K562 (cell line): Measurements from ENCODE around the gene KIAA0513. TPM values are rescaled to one million over a fixed set of nuclear protein-coding genes. Genes with fewer than 3 reads are reported as not detected.

Experiments
- BCOR ChIP-seq: fragments of 450-650 bp; IDR thresholded peaks from 2 replicates; pipeline ENCODE4 v1.6.1; 2016
- CEBPB ChIP-seq: fragments of 450-650 bp; IDR thresholded peaks from 2 replicates; pipeline ENCODE4 v1.6.1; 2016; ENCODE audit warnings: missing genetic modification characterization, missing compliant biosample characterization
- CTBP1 ChIP-seq: fragments of 450-650 bp; IDR thresholded peaks from 2 replicates; pipeline ENCODE4 v1.6.1; 2016; ENCODE audit warnings: borderline replicate concordance
- GATAD2A ChIP-seq: fragments of 450-650 bp; IDR thresholded peaks from 2 replicates; pipeline ENCODE4 v1.6.1; 2017
- HMGN3 ChIP-seq: IDR thresholded peaks from 2 replicates; pipeline ENCODE4 v1.6.1; 2011; ENCODE audit warnings: borderline replicate concordance, low read depth, mild to moderate bottlenecking, mixed read lengths, low read length; ENCODE audit not compliant: insufficient read length; ENCODE audit errors: extremely low read depth
- HNRNPH1 ChIP-seq: fragments of 200-400 bp; formaldehyde crosslinking; optimal IDR thresholded peaks from 2 replicates; pipeline ENCODE3; 2017; ENCODE audit warnings: low read depth, mild to moderate bottlenecking, low read length, moderate library complexity
- JUN ChIP-seq, 2 experiments: sonication (generic) in 1 of 2; formaldehyde crosslinking in 1 of 2; IDR thresholded peaks; 2 replicates each; pipeline versions ENCODE4 v1.6.1 to v1.8.0; 2012 to 2022; ENCODE audit warnings: borderline replicate concordance in 2 of 2, mild to moderate bottlenecking in 2 of 2, improper control_type of control experiment in 1 of 2, low read depth in 1 of 2, low read length in 1 of 2, missing genetic modification reagents in 1 of 2
- KAT7 ChIP-seq: sonication (generic); formaldehyde crosslinking; IDR thresholded peaks from 2 replicates; pipeline ENCODE4 v1.8.0; 2022; ENCODE audit warnings: missing genetic modification reagents, mild to moderate bottlenecking, borderline replicate concordance
- MCM5 ChIP-seq: fragments of 450-650 bp; IDR thresholded peaks from 2 replicates; pipeline ENCODE4 v1.6.1; 2016; ENCODE audit warnings: low read depth
- MYNN ChIP-seq, 2 experiments: sonication (generic); formaldehyde crosslinking in 1 of 2; IDR thresholded peaks; 2 replicates each; pipeline versions ENCODE4 v1.5.0 to v1.6.1; 2016 to 2020; ENCODE audit warnings: antibody characterized with exemption in 1 of 2, missing genetic modification reagents in 1 of 2
- NCOA1 ChIP-seq: fragments of 450-650 bp; IDR thresholded peaks from 2 replicates; pipeline ENCODE4 v1.6.1; 2016; ENCODE audit warnings: low read depth
- PTTG1 ChIP-seq: fragments of 450-650 bp; IDR thresholded peaks from 2 replicates; pipeline ENCODE4 v1.6.1; 2016; ENCODE audit warnings: low read depth, mild to moderate bottlenecking, missing genetic modification characterization, missing compliant biosample characterization
- RBM15 ChIP-seq: fragments of 200-400 bp; formaldehyde crosslinking; IDR thresholded peaks from 2 replicates; pipeline ENCODE4 v1.6.1; 2018; ENCODE audit warnings: mild to moderate bottlenecking, low read length, moderate library complexity; ENCODE audit not compliant: insufficient read depth
- SRF ChIP-seq, 2 experiments: fragments of 250-450, 450-650 bp in 1 of 2; sonication (Bioruptor Pico) in 1 of 2; sonication (generic) in 1 of 2; formaldehyde crosslinking; IDR thresholded peaks; 2 replicates each; pipeline versions ENCODE4 v1.5.0 to v1.5.1; 2020 to 2022; ENCODE audit warnings: mild to moderate bottlenecking in 1 of 2, missing genetic modification reagents in 1 of 2
- TCFL5 ChIP-seq: fragments of 250-450 bp; sonication (Bioruptor Pico); conservative IDR thresholded peaks from 2 replicates; pipeline ENCODE4 v1.6.1; 2021; ENCODE audit warnings: mild to moderate bottlenecking, moderate library complexity, matching md5 sums
- ZEB2 ChIP-seq: fragments of 450-650 bp; IDR thresholded peaks from 2 replicates; pipeline ENCODE4 v1.6.1; 2016
- ZNF561 ChIP-seq: fragments of 450-650 bp; formaldehyde crosslinking; conservative IDR thresholded peaks from 2 replicates; pipeline ENCODE4 v1.4.0; 2020; ENCODE audit warnings: mild to moderate bottlenecking, moderate library complexity
- ZNF717 ChIP-seq: fragments of 250-450 bp; sonication (Bioruptor Pico); IDR thresholded peaks from 2 replicates; pipeline ENCODE4 v1.5.0; 2021
- polyA plus RNA-seq, 8 experiments: library from polyadenylated mRNA; depleted of rRNA in 4 of 8; stranded (reverse) in 5 of 8; unstranded in 3 of 8; fragments of >200 nt; fragmentation: Nextera tagmentation in 2 of 8; fragmentation: Illumina TruSeq in 1 of 8; extraction: Ambion mirVana in 2 of 8; extraction: Trizol in 1 of 8; gene quantifications; 2 replicates each; pipeline versions ENCODE4 v1.2.1 to v1.2.3, GENCODE V29; 2011 to 2014; ENCODE audit warnings: inconsistent platforms in 1 of 8, missing spikeins in 1 of 8
- total RNA-seq, 7 experiments: library from RNA; depleted of rRNA in 6 of 7; stranded (reverse); fragments of >200 nt in 6 of 7; fragmentation: Illumina TruSeq in 2 of 7; extraction: Trizol in 2 of 7; gene quantifications; 2 replicates each; pipeline versions ENCODE4 v1.2.1 to v1.2.3, GENCODE V29; 2011 to 2021; ENCODE audit warnings: low replicate concordance in 1 of 7
- TF ChIP-seq, protein P1 (sequence below): fragments of 450-650 bp; IDR thresholded peaks from 2 replicates; pipeline ENCODE4 v1.6.1; 2017; ENCODE audit warnings: antibody characterized with exemption, mild to moderate bottlenecking
- TF ChIP-seq, protein P2 (sequence below): fragments of 250-450 bp; sonication (Bioruptor Pico); IDR thresholded peaks from 2 replicates; pipeline ENCODE4 v1.8.0; 2022; ENCODE audit warnings: moderate library complexity, mild to moderate bottlenecking, inconsistent platforms
- TF ChIP-seq, protein P3 (sequence below): IDR thresholded peaks from 3 replicates; pipeline ENCODE4 v1.6.1; 2011; ENCODE audit warnings: borderline replicate concordance, mild to moderate bottlenecking; ENCODE audit not compliant: insufficient read length, insufficient read depth

Gene KIAA0513
- total and polyA plus RNA-seq, 9 of the 15 experiments (the other 6 are each of a cell fraction or from before 2014, with no cell fraction given) = 0.18 to 13.7 (median 10.2) TPM

DNA sequence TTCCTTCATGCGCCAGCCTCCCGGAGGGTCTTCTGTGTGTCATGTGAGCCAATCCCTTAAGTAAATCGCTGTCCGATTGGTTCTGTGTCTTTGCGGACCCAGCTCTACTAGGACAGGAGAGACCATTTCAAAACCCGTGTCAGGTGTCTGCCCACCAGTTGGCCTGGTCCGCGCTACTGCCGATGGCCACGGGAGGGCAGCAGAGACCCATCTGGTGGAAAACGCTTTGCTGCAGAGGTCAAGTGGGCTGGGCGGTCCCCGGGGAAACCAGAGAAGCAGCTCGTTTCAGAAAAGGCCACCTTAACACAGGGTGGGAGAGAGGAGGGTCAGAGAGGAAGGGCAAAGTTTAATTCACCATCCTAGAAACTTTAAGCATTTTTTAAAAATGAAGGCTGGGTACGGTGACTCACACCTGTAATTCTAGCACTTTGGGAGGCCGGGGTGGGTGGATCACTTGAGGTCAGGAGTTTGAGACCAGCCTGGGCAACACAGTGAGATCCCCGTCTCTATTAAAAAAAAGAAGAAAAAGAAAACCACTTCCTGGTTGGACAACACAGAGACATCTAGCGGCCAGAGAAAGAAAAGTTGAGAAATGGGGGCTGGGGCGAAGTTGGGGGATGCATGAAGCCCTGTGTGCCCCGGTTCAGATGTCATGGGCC lies 87.4 kb downstream of the KIAA0513 start (continued):
- TF ChIP-seq, protein P1, sequence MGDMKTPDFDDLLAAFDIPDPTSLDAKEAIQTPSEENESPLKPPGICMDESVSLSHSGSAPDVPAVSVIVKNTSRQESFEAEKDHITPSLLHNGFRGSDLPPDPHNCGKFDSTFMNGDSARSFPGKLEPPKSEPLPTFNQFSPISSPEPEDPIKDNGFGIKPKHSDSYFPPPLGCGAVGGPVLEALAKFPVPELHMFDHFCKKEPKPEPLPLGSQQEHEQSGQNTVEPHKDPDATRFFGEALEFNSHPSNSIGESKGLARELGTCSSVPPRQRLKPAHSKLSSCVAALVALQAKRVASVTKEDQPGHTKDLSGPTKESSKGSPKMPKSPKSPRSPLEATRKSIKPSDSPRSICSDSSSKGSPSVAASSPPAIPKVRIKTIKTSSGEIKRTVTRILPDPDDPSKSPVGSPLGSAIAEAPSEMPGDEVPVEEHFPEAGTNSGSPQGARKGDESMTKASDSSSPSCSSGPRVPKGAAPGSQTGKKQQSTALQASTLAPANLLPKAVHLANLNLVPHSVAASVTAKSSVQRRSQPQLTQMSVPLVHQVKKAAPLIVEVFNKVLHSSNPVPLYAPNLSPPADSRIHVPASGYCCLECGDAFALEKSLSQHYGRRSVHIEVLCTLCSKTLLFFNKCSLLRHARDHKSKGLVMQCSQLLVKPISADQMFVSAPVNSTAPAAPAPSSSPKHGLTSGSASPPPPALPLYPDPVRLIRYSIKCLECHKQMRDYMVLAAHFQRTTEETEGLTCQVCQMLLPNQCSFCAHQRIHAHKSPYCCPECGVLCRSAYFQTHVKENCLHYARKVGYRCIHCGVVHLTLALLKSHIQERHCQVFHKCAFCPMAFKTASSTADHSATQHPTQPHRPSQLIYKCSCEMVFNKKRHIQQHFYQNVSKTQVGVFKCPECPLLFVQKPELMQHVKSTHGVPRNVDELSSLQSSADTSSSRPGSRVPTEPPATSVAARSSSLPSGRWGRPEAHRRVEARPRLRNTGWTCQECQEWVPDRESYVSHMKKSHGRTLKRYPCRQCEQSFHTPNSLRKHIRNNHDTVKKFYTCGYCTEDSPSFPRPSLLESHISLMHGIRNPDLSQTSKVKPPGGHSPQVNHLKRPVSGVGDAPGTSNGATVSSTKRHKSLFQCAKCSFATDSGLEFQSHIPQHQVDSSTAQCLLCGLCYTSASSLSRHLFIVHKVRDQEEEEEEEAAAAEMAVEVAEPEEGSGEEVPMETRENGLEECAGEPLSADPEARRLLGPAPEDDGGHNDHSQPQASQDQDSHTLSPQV = no peak
- TF ChIP-seq BCOR = peak; percentile 99
- TF ChIP-seq NCOA1 = no peak
- TF ChIP-seq MYNN (IDR thresholded peaks at IDR 0.05) = peak; percentile 11; the same call in 1 of the 2 replicates
- no peak for TF ChIP-seq MYNN (CRISPR knock-in tag; IDR thresholded peaks at IDR 0.05)
- TF ChIP-seq HMGN3 = no peak
- TF ChIP-seq CEBPB (tag) = no peak
- TF ChIP-seq ZNF717 = no peak
- TF ChIP-seq, protein P2, sequence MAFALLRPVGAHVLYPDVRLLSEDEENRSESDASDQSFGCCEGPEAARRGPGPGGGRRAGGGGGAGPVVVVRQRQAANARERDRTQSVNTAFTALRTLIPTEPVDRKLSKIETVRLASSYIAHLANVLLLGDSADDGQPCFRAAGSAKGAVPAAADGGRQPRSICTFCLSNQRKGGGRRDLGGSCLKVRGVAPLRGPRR (CRISPR knock-in tag) = no peak
- no peak for TF ChIP-seq TCFL5 (CRISPR knock-in tag)
- no peak for TF ChIP-seq KAT7 (CRISPR knock-in tag)
- no peak for TF ChIP-seq GATAD2A
- TF ChIP-seq SRF (CRISPR knock-in tag; IDR thresholded peaks at IDR 0.05) = no peak
- no peak for TF ChIP-seq MCM5
- TF ChIP-seq JUN (IDR thresholded peaks at IDR 0.05; ENCODE audit: borderline replicate concordance, low read depth, low read length) = peak; percentile 35; the same call in 1 of the 2 replicates
- TF ChIP-seq JUN (CRISPR knock-in tag; IDR thresholded peaks at IDR 0.05; ENCODE audit: borderline replicate concordance) = no peak
- TF ChIP-seq ZEB2 = peak; percentile 77; the same call in 1 of the 2 replicates
- no peak for TF ChIP-seq ZNF561 (CRISPR knock-in tag)
- TF ChIP-seq PTTG1 (tag) = no peak
- peak; percentile 68 for TF ChIP-seq CTBP1
- no peak for TF ChIP-seq RBM15
- TF ChIP-seq, protein P3, sequence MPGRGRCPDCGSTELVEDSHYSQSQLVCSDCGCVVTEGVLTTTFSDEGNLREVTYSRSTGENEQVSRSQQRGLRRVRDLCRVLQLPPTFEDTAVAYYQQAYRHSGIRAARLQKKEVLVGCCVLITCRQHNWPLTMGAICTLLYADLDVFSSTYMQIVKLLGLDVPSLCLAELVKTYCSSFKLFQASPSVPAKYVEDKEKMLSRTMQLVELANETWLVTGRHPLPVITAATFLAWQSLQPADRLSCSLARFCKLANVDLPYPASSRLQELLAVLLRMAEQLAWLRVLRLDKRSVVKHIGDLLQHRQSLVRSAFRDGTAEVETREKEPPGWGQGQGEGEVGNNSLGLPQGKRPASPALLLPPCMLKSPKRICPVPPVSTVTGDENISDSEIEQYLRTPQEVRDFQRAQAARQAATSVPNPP = no peak
- no peak for TF ChIP-seq HNRNPH1
